ENCODE measurements around the gene PACC1.

- TF ChIP-seq CTCF (IDR thresholded peaks at IDR 0.05; ENCODE audit: extremely low read depth in 1 of 2, insufficient read depth in 1 of 2, low read depth in 1 of 2, low read length in 2 of 2) (no peak), POLR2AphosphoS5 (IDR thresholded peaks at IDR 0.05; ENCODE audit: insufficient read depth, low read depth, low read length) (no peak), EZH2 (IDR thresholded peaks at IDR 0.05; ENCODE audit: borderline replicate concordance, low read depth, low read length, severe bottlenecking) (no peak), JUN (IDR thresholded peaks at IDR 0.05; ENCODE audit: borderline replicate concordance, insufficient read depth, insufficient read length, low read depth) (no peak), MAX (IDR thresholded peaks at IDR 0.05; ENCODE audit: insufficient read depth, insufficient read length) (no peak), POLR2A (IDR thresholded peaks at IDR 0.05; ENCODE audit: low read depth, low read length) (no peak)
Observed at GRCh38 chr1:212421165-212421564, 6.5 kb upstream of the PACC1 start.
